ENCODE measurements around the gene MVB12B.

- TF ChIP-seq, protein P1, sequence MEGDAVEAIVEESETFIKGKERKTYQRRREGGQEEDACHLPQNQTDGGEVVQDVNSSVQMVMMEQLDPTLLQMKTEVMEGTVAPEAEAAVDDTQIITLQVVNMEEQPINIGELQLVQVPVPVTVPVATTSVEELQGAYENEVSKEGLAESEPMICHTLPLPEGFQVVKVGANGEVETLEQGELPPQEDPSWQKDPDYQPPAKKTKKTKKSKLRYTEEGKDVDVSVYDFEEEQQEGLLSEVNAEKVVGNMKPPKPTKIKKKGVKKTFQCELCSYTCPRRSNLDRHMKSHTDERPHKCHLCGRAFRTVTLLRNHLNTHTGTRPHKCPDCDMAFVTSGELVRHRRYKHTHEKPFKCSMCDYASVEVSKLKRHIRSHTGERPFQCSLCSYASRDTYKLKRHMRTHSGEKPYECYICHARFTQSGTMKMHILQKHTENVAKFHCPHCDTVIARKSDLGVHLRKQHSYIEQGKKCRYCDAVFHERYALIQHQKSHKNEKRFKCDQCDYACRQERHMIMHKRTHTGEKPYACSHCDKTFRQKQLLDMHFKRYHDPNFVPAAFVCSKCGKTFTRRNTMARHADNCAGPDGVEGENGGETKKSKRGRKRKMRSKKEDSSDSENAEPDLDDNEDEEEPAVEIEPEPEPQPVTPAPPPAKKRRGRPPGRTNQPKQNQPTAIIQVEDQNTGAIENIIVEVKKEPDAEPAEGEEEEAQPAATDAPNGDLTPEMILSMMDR (IDR thresholded peaks at IDR 0.05): no peak
- no peak for TF ChIP-seq POLR2A (IDR thresholded peaks at IDR 0.05)
Observed at GRCh38 chr9:126319671-126320070, 7.0 kb upstream of the MVB12B start.

Data from Peyer's patch (tissue), 4 donors.